H1 (cell line): ENCODE results near the gene HDAC8. TPM values are rescaled to one million over a fixed set of nuclear protein-coding genes. Genes with fewer than 3 reads are reported as not detected.

ENCODE experiments used
- CTCF ChIA-PET: fragments of 300-600 bp; sonication (Branson Sonifier 250); formaldehyde crosslinking; loops from one replicate; lab custom pipeline; 2021; ENCODE audit not compliant: partially characterized antibody; lab: Charles Lee
- POLR2A ChIA-PET: fragments of 300-600 bp; sonication (Branson Sonifier 250); formaldehyde crosslinking; loops from one replicate; lab custom pipeline; 2021; ENCODE audit warnings: inconsistent platforms; ENCODE audit not compliant: partially characterized antibody; lab: Charles Lee
- DNase-seq, 2 experiments: peaks; one replicate each; pipeline versions ENCODE4 v3.0.0 to v3.0.0-alpha.2; 2010 to 2022; ENCODE audit warnings: low spot score in 2 of 2, low read depth in 1 of 2, mixed read lengths in 1 of 2
- FAIRE-seq: peaks from 2 replicates; lab custom pipeline; 2011; peaks lifted over from hg19 to GRCh38; lab: Jason Lieb, UNC
- H2AFZ ChIP-seq: 2 replicates; pipeline ENCODE4 v1.8.1; 2012; ENCODE audit warnings: low read length, inconsistent platforms
- H2AK5ac ChIP-seq: 2 replicates; pipeline ENCODE4 v1.6.1; 2013; ENCODE audit warnings: low read depth, low read length
- H2BK120ac ChIP-seq: replicated peaks from 2 replicates; pipeline ENCODE3; 2013; ENCODE audit warnings: low read depth, low read length, inconsistent platforms
- H2BK12ac ChIP-seq: 2 replicates; pipeline ENCODE4 v1.6.1; 2013; ENCODE audit warnings: low read depth, low read length
- H2BK15ac ChIP-seq: 2 replicates; pipeline ENCODE4 v1.6.1; 2013; ENCODE audit warnings: low read length
- H2BK20ac ChIP-seq: 2 replicates; pipeline ENCODE4 v1.6.1; 2013; ENCODE audit warnings: low read length
- H2BK5ac ChIP-seq: 2 replicates; pipeline ENCODE4 v1.6.1; 2013; ENCODE audit warnings: low read depth, low read length
- H3K14ac ChIP-seq: 2 replicates; pipeline ENCODE4 v1.6.1; 2013; ENCODE audit warnings: inconsistent platforms; ENCODE audit not compliant: insufficient read length
- H3K18ac ChIP-seq: 2 replicates; pipeline ENCODE4 v1.6.1; 2013; ENCODE audit warnings: low read length; ENCODE audit errors: extremely low read depth
- H3K23ac ChIP-seq: 2 replicates; pipeline ENCODE4 v1.6.1; 2013; ENCODE audit warnings: inconsistent platforms; ENCODE audit not compliant: insufficient read length
- H3K23me2 ChIP-seq: 2 replicates; pipeline ENCODE4 v1.6.1; 2013; ENCODE audit warnings: low read depth, low read length
- H3K27ac ChIP-seq: 2 replicates; pipeline ENCODE4 v1.6.1; 2011; ENCODE audit warnings: low read depth, low read length, inconsistent platforms
- H3K27me3 ChIP-seq, 4 experiments: replicated peaks in 1 of 4; 1 replicate in 1 of 4; 2 replicates in 3 of 4; pipeline versions ENCODE4 v1.6.1 to v1.8.1; 2011 to 2013; ENCODE audit warnings: low read length in 3 of 4, mild to moderate bottlenecking in 3 of 4, inconsistent platforms in 2 of 4, mixed read lengths in 2 of 4, moderate library complexity in 1 of 4; ENCODE audit not compliant: control insufficient read depth in 3 of 4, insufficient read depth in 3 of 4; ENCODE audit errors: extremely low read depth in 1 of 4
- H3K36me3 ChIP-seq, 4 experiments: 2 replicates each; pipeline versions ENCODE4 v1.6.1 to v1.8.1; 2011 to 2013; ENCODE audit warnings: mild to moderate bottlenecking in 4 of 4, low read length in 3 of 4, moderate library complexity in 2 of 4, control low read depth in 1 of 4, inconsistent platforms in 1 of 4; ENCODE audit not compliant: insufficient read depth in 4 of 4, control insufficient read depth in 2 of 4
- H3K4ac ChIP-seq: replicated peaks from 2 replicates; pipeline ENCODE3; 2013; ENCODE audit warnings: low read length, low read depth, mixed read lengths, inconsistent platforms; ENCODE audit not compliant: insufficient read length
- H3K4me1 ChIP-seq, 4 experiments: replicated peaks in 1 of 4; 1 replicate in 1 of 4; 2 replicates in 3 of 4; pipeline versions ENCODE4 v1.6.1 to v1.8.1; 2011 to 2013; ENCODE audit warnings: low read length in 3 of 4, inconsistent platforms in 2 of 4, mixed read lengths in 1 of 4; ENCODE audit not compliant: insufficient read depth in 4 of 4, control insufficient read depth in 3 of 4
- H3K4me2 ChIP-seq, 2 experiments: 2 replicates each; pipeline versions ENCODE4 v1.6.1 to v1.8.1; 2011 to 2013; ENCODE audit warnings: low read depth in 2 of 2, low read length in 2 of 2, control low read depth in 1 of 2, inconsistent platforms in 1 of 2, mild to moderate bottlenecking in 1 of 2; ENCODE audit not compliant: insufficient read depth in 1 of 2
- H3K4me3 ChIP-seq, 4 experiments: fragments of 200-600, 300-600 bp in 1 of 4; sonication (generic), shearing (Covaris generic), sonication (Bioruptor Twin) in 1 of 4; 2 replicates each; pipeline versions ENCODE4 v1.5.1 to v1.8.1; 2011 to 2016; ENCODE audit warnings: low read length in 4 of 4, low read depth in 3 of 4, control low read depth in 2 of 4, inconsistent platforms in 2 of 4, mild to moderate bottlenecking in 2 of 4, mixed read lengths in 1 of 4, moderate library complexity in 1 of 4; ENCODE audit not compliant: insufficient read depth in 2 of 4; ENCODE audit errors: extremely low read depth in 1 of 4
- H3K56ac ChIP-seq: replicated peaks from 2 replicates; pipeline ENCODE3; 2013; ENCODE audit warnings: low read depth, mild to moderate bottlenecking, mixed read lengths, low read length, inconsistent platforms; ENCODE audit not compliant: insufficient read length
- H3K79me1 ChIP-seq: 2 replicates; pipeline ENCODE4 v1.6.1; 2013; ENCODE audit warnings: low read depth, low read length, control low read depth
- H3K79me2 ChIP-seq, 2 experiments: 2 replicates each; pipeline versions ENCODE4 v1.6.1 to v1.8.1; 2012 to 2013; ENCODE audit warnings: low read length in 2 of 2, mild to moderate bottlenecking in 2 of 2, inconsistent platforms in 1 of 2; ENCODE audit not compliant: insufficient read depth in 2 of 2, control insufficient read depth in 1 of 2
- H3K9ac ChIP-seq, 4 experiments: replicated peaks in 1 of 4; 1 replicate in 1 of 4; 2 replicates in 3 of 4; pipeline versions ENCODE4 v1.6.1 to v1.8.1; 2011 to 2013; ENCODE audit warnings: low read depth in 3 of 4, low read length in 3 of 4, control low read depth in 2 of 4, mild to moderate bottlenecking in 2 of 4, moderate library complexity in 2 of 4, inconsistent platforms in 1 of 4; ENCODE audit errors: extremely low read depth in 1 of 4
- H3K9me3 ChIP-seq, 2 experiments: 2 replicates each; pipeline versions ENCODE4 v1.6.1 to v1.8.1; 2012 to 2013; ENCODE audit warnings: mild to moderate bottlenecking in 2 of 2, moderate library complexity in 2 of 2, control low read depth in 1 of 2, inconsistent platforms in 1 of 2, low read depth in 1 of 2, low read length in 1 of 2, mixed read lengths in 1 of 2; ENCODE audit not compliant: insufficient read depth in 2 of 2
- H4K20me1 ChIP-seq, 2 experiments: replicated peaks in 1 of 2; 2 replicates each; pipeline versions ENCODE3 to v1.8.1; 2011 to 2013; ENCODE audit warnings: inconsistent platforms in 2 of 2, low read length in 2 of 2, mild to moderate bottlenecking in 1 of 2; ENCODE audit not compliant: insufficient read depth in 2 of 2, control insufficient read depth in 1 of 2
- H4K5ac ChIP-seq: 2 replicates; pipeline ENCODE4 v1.6.1; 2013; ENCODE audit warnings: low read length, low read depth, mixed read lengths, inconsistent platforms; ENCODE audit not compliant: insufficient read length
- H4K8ac ChIP-seq: 2 replicates; pipeline ENCODE4 v1.8.0; 2013; ENCODE audit warnings: mild to moderate bottlenecking, moderate library complexity, low read length, inconsistent platforms; ENCODE audit not compliant: insufficient read depth; ENCODE audit errors: extremely low read depth
- H4K91ac ChIP-seq: replicated peaks from 2 replicates; pipeline ENCODE3; 2013; ENCODE audit warnings: low read length, mixed read lengths, inconsistent platforms; ENCODE audit not compliant: insufficient read length
- ATF2 ChIP-seq: IDR thresholded peaks from 2 replicates; pipeline ENCODE4 v1.6.1; 2012; ENCODE audit warnings: low read length, inconsistent platforms
- BCL11A ChIP-seq, 2 experiments: IDR thresholded peaks; one replicate each; pipeline ENCODE4 v1.6.1; 2011; ENCODE audit warnings: low read depth in 2 of 2, low read length in 2 of 2, mild to moderate bottlenecking in 2 of 2
- EGR1 ChIP-seq: IDR thresholded peaks from 2 replicates; pipeline ENCODE4 v1.6.1; 2011; ENCODE audit warnings: low read depth, low read length, borderline replicate concordance
- PHF8 ChIP-seq: fragments of 200-600 bp; sonication (generic); conservative IDR thresholded peaks from 2 replicates; pipeline ENCODE4 v1.7.1; 2012; ENCODE audit warnings: low read depth, mild to moderate bottlenecking, inconsistent platforms, low read length, moderate library complexity
- TCF12 ChIP-seq: IDR thresholded peaks from 2 replicates; pipeline ENCODE4 v1.6.1; 2011; ENCODE audit warnings: low read depth, mild to moderate bottlenecking, low read length
- WGBS, 2 experiments: shearing (Covaris generic) in 1 of 2; methylation state at CpG; one replicate each; pipeline versions ENCODE4 v1.1.6 to v1.1.7; 2013 to 2015; ENCODE audit warnings: low lambda C conversion rate in 2 of 2, mixed read lengths in 2 of 2, inconsistent platforms in 1 of 2, low coverage in 1 of 2, missing lambda C conversion rate in 1 of 2; ENCODE audit not compliant: insufficient replicate concordance in 2 of 2, insufficient coverage in 1 of 2, insufficient read length in 1 of 2; ENCODE audit errors: extremely low coverage in 1 of 2, missing lambda C conversion rate in 1 of 2; 5-methylcytosine and 5-hydroxymethylcytosine counted together
- polyA plus RNA-seq, 7 experiments: library from polyadenylated mRNA; depleted of rRNA in 3 of 7; stranded (reverse) in 5 of 7; unstranded in 2 of 7; fragments of >200 nt in 5 of 7; fragments of 200-250 nt in 2 of 7; gene quantifications; 1 replicate in 5 of 7; 2 replicates in 1 of 7; 4 replicates in 1 of 7; pipeline versions ENCODE4 v1.2.1 to v1.2.3, GENCODE V29; 2011 to 2013; ENCODE audit warnings: missing spikeins in 2 of 7, mixed read lengths in 2 of 7
- total RNA-seq: library from RNA; stranded (reverse); fragmentation: NEBNext Ultra II Directional; extraction: Animal tissue kit (Norgen Biotek cat#: 25700); gene quantifications from 2 replicates; pipeline ENCODE4 v1.2.1, GENCODE V29; 2021
- TF ChIP-seq, protein P1 (sequence below), 3 experiments: IDR thresholded peaks; 1 replicate in 2 of 3; 2 replicates in 1 of 3; pipeline versions ENCODE4 v1.5.1 to v1.6.1; 2011; ENCODE audit warnings: low read length in 3 of 3, mild to moderate bottlenecking in 3 of 3, inconsistent platforms in 2 of 3, low read depth in 1 of 3, moderate library complexity in 1 of 3; ENCODE audit not compliant: insufficient read depth in 1 of 3; ENCODE audit errors: control extremely low read depth in 1 of 3
- TF ChIP-seq, protein P2 (sequence below): IDR thresholded peaks from 2 replicates; pipeline ENCODE4 v1.6.1; 2012; ENCODE audit warnings: inconsistent platforms

The HDAC8 gene
- total and polyA plus RNA-seq, 2 of the 8 experiments (the other 6 are each of a cell fraction or from before 2014, with no cell fraction given) = 9.7 to 20.3 TPM

DNA sequence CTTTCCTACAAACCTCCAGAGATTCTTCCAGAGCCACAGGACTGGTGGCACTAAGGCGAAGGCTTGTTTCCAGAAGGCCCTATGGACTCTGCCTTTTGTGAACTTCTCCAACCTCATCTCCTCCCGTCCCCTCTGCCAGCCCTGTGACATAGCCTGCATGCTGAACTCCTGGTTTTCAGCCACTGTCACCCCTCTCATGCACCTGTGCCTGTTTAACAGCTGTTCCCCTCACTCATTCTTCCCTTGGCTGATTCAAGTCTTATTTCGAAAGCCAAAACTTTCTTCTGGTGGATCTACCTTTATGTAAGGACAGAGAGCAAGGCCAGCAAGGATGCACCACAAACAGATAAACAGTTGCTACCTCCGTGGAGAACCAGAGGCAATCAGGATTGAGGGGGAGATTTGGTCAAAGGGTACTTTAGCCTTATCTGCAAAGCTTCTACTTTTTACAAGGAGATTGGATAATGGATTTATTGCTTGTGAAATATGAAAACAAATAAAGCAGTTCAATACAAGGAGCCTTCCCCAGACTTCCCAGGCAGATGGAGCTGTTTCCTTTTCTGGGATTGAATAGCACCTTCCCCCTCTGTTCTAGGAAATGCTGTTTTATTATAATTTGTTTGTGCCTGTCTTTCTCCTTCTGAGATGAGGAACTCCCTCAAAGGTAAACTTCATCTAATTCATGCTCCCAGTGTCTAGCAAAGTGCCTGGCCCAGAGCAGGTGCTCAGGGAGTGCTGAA, 272.6 kb downstream of the HDAC8 start:
- H3K23ac ChIP-seq = no peak overlapping the region
- no peak overlapping the region for H2BK15ac ChIP-seq
- no peaks in the 10 kb centered on the region for H3K79me2 ChIP-seq
- H2BK20ac ChIP-seq = no peak overlapping the region
- H3K36me3 ChIP-seq = no peaks in the 10 kb centered on the region
- no peak overlapping the region for H3K4me2 ChIP-seq
- no peak overlapping the region for H2BK120ac ChIP-seq
- H2BK12ac ChIP-seq = no peak overlapping the region
- H3K4me3 ChIP-seq = no peak overlapping the region
- H4K5ac ChIP-seq = no peak overlapping the region
- ChIA-PET POLR2A (interaction anchor here (1.4 kb wide), 1 partner anchor 9 kb away, joined by 3 read pairs; no protein-coding TSS in a partner anchor), CTCF (interaction anchor here (0.5 to 4.4 kb wide), 5 partner anchors 8 to 239 kb away, joined by 3 to 46 read pairs (median 3); partner anchors contain the start of gene RPS4X)
- DNase-seq (no peak), FAIRE-seq (no peak)
- H2AFZ ChIP-seq = no peak overlapping the region
- H3K23me2 ChIP-seq = peaks cover 1% of the 10 kb centered on the region; the same call in 1 of the 2 replicates
- H3K4ac ChIP-seq = no peak overlapping the region
- no peak overlapping the region for H2BK5ac ChIP-seq
- H3K9me3 ChIP-seq = no peaks in the 10 kb centered on the region
- H3K27me3 ChIP-seq = peaks cover 21 to 29% (median 28%) of the 10 kb centered on the region in 4 experiments
- no peak overlapping the region for H3K27ac ChIP-seq
- no peak overlapping the region for H3K18ac ChIP-seq
- H4K20me1 ChIP-seq = peaks cover 0 to 2% of the 10 kb centered on the region in 2 experiments
- no peak overlapping the region for H2AK5ac ChIP-seq
- H3K4me1 ChIP-seq = no peaks in the 10 kb centered on the region
- H3K56ac ChIP-seq = no peak overlapping the region
- WGBS, 2 experiments = 84% methylated on average over 3 of the region's 4 CpGs; no CpG with 5 or more reads in 1 of the 2 experiments
- H4K8ac ChIP-seq = no peak overlapping the region
- no peak overlapping the region for H3K9ac ChIP-seq
- H4K91ac ChIP-seq = no peak overlapping the region
- H3K14ac ChIP-seq = no peak overlapping the region
- H3K79me1 ChIP-seq = no peaks in the 10 kb centered on the region
- TF ChIP-seq BCL11A (IDR thresholded peaks at IDR 0.05; ENCODE audit: low read depth in 2 of 2, low read length in 2 of 2) (no peak), TCF12 (no peak), ATF2 (no peak), PHF8 (no peak), EGR1 (no peak)
- TF ChIP-seq, protein P1, sequence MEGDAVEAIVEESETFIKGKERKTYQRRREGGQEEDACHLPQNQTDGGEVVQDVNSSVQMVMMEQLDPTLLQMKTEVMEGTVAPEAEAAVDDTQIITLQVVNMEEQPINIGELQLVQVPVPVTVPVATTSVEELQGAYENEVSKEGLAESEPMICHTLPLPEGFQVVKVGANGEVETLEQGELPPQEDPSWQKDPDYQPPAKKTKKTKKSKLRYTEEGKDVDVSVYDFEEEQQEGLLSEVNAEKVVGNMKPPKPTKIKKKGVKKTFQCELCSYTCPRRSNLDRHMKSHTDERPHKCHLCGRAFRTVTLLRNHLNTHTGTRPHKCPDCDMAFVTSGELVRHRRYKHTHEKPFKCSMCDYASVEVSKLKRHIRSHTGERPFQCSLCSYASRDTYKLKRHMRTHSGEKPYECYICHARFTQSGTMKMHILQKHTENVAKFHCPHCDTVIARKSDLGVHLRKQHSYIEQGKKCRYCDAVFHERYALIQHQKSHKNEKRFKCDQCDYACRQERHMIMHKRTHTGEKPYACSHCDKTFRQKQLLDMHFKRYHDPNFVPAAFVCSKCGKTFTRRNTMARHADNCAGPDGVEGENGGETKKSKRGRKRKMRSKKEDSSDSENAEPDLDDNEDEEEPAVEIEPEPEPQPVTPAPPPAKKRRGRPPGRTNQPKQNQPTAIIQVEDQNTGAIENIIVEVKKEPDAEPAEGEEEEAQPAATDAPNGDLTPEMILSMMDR (IDR thresholded peaks at IDR 0.05; ENCODE audit: control extremely low read depth in 1 of 3, insufficient read depth in 1 of 3, low read depth in 1 of 3, low read length in 3 of 3) = no peak
- TF ChIP-seq, protein P2, sequence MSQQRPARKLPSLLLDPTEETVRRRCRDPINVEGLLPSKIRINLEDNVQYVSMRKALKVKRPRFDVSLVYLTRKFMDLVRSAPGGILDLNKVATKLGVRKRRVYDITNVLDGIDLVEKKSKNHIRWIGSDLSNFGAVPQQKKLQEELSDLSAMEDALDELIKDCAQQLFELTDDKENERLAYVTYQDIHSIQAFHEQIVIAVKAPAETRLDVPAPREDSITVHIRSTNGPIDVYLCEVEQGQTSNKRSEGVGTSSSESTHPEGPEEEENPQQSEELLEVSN = no peak
